CD4-positive, alpha-beta T cell treated with Interleukin-6 for 4 hours (primary cell): ENCODE measurements around the gene CORIN.
"Not testable (repeated sequence)": the region's sequence is repeated elsewhere in the genome, so short reads cannot be mapped to it uniquely, and the experiment has no call there.

Experiments
- DNase-seq: peaks from one replicate; pipeline ENCODE4 v3.0.0-alpha.2; 2020; ENCODE audit warnings: mixed read lengths

CORIN gene

DNA sequence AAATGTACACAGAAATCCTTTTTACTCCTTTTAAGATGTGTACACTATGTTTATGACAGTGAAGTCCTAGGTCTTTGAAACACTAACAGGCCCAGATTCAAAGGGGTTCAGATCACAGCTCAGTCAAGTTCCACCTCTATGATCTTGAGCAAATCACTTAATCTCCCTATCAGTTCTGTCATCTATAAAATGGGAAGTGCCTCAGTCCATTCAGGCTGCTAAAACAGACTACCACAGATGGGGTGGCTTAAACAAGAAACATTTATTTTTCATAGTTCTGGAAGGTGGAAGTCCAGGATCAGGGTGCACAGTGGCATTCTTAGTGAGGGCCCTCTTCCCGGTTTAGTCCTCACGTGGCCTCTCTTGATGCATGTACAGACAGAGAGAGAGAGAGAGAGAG is 117.1 kb downstream of the CORIN start:
- DNase-seq: no peak

DNA sequence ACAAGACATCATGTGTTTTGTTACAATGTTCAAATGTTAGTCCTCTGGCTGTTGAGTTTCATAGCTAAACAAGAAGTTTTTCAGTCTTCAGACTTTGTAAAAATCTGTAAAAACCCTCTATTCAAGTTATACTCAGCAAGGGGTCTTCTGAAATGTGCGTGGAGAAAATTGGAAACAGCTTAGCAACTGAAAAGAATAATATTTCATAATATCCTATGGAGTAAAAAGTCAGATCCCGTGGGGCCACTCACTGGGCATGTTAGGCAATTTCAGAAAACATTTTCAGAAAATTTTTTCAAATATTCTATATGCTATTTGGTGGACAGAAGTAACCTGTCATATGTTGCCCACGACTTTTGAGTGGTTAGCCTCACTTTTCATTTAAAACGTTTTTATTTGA is 118.3 kb downstream of the CORIN start:
- DNase-seq: no peak

- no peak for DNase-seq
Observed at GRCh38 chr4:47718696-47719095, 119.2 kb downstream of the CORIN start.

DNA sequence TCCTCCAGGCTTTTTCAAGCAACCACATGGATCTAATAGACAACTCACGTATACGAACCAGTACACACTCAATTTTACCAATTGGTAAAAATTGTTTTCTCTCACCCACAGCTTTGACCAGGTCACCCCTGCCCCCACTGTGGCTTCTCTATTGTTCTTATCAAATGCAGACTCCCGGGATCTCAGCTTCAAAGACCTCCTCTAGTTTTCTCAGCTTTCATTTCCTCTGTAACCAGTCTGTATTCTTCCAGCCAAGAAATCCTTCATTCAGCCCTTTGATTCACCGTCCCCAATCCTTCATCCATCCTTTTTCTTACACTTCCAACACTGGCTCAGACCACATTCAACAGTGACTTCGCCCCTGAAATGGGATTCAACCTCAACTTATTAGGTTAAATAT is 120.7 kb downstream of the CORIN start:
- no peak for DNase-seq

- no peak for DNase-seq
Observed at GRCh38 chr4:47715716-47716416, 122.0 kb downstream of the CORIN start.

DNA sequence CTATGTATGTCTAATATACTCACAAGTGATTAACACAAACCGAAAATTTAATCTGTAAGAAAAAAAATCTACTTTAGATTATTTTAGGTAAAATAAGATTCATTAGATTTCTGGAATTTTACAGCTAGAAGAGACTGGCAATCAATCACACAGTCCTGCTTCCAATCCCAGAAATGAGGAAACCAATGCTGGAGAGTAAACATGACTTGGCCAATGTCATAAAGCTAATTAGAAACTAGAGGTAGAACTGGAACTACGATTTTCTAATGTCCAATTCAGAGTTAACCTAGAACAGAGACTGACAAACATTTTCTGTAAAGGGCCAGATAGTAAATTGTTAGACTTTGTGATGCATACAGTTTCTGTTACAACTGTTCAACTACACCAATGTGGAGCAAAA is 123.6 kb downstream of the CORIN start:
- DNase-seq: no peak

DNA sequence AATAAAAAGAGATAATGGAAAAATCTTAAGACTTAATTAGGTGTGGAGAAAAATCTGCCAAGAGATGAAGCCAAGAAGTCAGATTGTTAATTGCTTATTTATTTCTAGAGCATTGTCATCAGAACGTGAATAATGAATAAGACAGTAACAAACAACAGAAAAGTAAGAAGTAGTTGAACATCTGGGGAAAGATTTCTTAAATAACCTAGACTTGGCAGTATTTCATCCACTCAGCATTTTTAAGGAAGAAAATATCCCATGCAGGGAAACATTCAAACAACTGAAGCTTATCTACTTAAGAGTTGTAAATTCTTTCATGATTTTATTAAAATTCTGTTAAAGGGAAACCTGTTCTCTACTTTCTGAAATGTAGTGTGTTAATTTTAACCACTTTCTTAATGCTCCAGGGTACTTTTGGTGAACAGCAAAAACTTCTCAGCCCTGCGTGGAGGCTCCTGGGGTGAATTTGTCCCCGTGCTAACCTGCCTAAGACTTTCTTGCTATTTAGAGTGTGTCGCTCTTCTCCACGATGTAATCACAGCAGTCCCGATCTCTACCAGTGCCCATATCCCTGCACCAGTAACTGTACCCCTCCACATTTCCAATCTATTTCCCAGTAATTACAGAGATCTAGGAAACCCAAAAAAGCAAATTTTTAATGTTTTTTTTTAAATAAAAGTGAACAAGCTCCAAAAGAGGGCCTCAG is 124.6 kb downstream of the CORIN start:
- no peak for DNase-seq

DNA sequence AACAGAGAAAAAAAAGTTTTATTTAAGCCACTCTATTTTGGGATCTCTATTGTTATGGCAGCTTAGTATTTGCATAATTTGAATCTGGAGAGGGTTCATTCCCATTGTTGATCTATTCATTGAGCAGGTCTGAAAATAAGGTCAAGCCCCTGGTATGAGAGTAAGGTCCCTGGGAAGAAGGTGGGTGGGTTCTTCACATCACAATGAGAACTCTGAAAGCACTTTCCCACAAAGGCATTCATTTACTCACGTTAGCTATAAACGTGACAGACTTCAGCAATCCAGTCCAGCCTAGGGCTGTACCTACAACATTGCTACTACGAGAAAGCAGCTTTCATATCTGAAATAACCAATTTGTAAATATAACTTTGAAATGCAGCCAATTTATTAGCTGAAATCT is 126.2 kb downstream of the CORIN start:
- no peak for DNase-seq

- no peak for DNase-seq
Observed at GRCh38 chr4:47711183-47711582, 126.7 kb downstream of the CORIN start.

DNA sequence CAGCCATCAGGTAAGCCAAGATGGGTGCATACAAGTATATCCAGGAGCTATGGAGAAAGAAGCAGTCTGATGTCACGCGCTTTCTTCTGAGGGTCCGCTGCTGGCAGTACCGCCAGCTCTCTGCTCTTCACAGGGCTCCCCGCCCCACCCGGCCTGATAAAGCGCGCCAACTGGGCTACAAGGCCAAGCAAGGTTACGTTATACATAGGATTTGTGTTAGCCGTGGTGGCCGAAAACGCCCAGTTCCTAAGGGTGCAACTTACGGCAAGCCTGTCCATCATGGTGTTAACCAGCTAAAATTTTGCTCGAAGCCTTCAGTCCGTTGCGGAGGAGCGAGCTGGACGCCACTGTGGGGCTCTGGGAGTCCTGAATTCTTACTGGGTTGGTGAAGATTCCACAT is 131.5 kb downstream of the CORIN start:
- DNase-seq: not testable (repeated sequence)

DNA sequence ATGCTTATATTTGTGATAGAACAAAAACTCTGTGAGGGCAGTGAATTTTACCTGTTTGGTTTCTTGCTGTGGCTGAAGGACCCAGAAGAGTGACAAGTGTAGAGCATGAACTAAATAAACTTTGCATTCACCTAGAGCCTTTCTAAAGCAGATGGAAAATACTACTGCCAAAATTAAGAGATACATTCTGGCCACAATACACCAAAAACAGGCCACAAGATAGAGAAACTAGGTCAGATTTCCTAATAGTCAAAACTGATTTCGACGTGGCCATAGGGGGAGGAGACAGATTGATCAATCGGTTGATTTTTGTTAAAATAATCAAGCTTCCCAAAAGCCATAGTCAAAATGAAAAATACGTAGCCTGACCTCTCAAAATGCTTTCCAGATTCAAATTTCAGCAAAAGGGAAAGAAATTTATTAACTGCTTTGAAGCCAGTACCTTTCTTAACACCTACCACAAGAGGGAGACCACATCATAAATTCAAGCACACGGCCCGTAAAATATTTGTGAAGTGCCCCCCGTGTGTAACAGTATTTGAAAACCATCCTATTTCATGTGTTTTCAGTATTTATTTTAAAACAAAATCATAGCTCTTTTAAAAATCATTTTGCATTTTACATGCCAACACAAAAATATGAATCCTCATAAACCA is 132.4 kb downstream of the CORIN start:
- no peak for DNase-seq

DNA sequence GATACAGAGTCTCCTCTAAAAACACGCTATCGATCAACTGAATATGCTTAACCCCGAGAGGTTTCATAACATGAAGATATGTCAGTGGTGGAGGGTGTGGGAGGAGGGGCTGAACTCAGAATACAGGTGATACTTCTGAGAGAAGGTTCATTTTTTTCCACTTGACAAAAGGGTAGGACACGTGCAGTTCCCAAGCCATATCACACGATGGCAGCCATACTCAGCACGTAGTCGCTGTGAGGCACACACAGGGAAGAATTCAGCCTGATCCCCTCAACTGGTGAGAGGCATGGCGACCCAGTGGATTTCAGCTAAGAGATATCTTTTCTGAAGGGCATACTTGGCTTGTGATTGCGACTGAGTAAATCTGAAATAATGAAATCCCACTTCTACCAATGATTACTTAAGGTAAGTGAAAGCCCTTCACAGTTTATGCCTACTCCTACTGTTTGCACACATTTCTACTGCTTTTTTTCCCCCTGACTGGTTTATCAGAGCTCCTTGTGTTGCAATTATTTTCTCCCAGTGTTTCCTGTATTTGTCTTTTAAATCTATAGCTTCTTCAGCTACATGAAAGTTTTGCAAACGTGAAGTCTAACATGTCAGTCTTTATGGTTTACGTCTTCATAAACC is 133.1 kb downstream of the CORIN start:
- peak; percentile 8 for DNase-seq

DNA sequence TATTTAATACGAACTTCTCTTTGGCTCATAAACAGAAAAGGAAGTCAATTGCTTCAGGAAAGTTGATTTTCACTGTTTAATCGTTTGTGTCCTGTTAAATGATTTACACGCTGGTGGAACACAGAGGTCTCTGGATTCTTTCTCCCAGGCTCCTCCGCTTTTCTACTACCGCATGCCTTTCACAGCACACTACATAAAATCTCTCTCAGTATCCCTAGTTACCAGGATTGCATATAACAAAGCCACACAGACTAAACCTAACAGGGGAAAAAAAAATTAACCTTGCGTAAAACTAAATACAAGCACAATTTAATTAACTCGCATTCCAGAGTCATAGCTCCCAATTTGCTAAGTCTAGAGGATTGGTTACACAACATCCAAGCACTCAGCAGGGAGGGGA is 133.9 kb downstream of the CORIN start:
- DNase-seq: no peak

GRCh38 chr4:47703008-47703407 is 134.9 kb downstream of the CORIN start:
- no peak for DNase-seq

- DNase-seq: no peak
Observed at GRCh38 chr4:47701286-47701685, 136.6 kb downstream of the CORIN start.

- DNase-seq: no peak
Observed at GRCh38 chr4:47698837-47699236, 139.0 kb downstream of the CORIN start.

DNA sequence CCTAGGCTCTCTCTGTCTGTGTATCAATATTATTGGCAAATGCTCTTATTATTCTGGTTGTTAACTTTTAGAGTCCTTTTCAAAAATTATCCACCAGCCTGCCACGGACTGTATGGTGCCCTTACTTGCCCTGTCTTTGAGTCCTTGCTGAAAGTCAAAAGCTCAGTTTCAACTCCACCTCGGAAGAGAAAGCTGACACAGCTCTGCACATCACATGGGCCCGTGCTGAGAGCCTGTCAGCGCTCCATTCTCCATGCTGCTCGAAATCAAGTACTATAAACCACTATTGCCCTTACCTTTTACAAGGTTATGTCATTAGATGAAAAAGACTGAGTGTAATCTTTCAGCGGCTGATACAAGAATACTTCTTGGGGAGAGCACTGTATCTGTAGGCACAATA is 141.0 kb downstream of the CORIN start:
- no peak for DNase-seq

DNA sequence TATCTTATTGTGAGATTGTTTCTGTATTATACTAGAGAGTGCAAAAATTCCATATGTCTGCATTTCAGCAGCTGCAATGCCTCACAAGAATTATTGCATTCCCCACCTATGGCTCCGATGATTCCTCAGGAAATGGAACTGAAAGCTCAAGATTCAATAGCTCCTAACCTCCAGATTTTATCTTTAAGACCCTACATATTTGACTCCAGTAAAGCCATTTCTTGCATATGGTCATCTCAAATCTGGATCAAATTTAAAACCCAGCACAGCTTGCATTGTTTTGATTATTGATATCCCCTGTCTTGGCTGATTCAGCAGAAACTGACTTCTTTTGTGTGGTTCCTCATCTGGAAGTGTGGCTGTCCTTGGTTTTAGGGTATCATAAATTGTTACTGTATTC is 142.6 kb downstream of the CORIN start:
- no peak for DNase-seq

- DNase-seq: no peak
Observed at GRCh38 chr4:47694322-47694721, 143.5 kb downstream of the CORIN start.

GRCh38 chr4:47692691-47693090 is 145.2 kb downstream of the CORIN start:
- DNase-seq: no peak

GRCh38 chr4:47691757-47692383 is 146.0 kb downstream of the CORIN start:
- not testable (repeated sequence) for DNase-seq

DNA sequence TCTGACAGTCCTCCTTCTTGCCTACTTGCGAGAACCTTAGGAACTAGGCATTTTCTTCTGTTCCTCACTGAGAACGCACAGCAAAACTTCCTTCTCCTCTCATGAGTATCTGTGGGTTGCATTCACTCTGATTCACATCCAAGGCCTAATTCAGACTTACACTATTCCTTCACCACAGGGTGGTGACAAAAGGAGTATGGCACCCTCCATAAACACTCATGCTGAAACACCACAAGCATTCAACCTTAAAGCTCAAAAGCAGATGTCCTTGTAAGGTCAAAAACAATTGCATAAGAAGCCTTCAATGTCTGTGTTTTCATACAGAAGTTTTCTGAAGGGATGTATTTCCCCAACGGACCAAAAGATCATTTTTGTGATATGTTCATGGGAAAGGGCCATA is 147.3 kb downstream of the CORIN start:
- DNase-seq: no peak

GRCh38 chr4:47686294-47686872 is 151.5 kb downstream of the CORIN start:
- DNase-seq: peak; percentile 63
